Smooth muscle cell (in vitro differentiated cells): ENCODE data around the gene GCNT1. TPM values are rescaled to one million over a fixed set of nuclear protein-coding genes. Genes with fewer than 3 reads are reported as not detected.
"Not testable (repeated sequence)": the region's sequence is repeated elsewhere in the genome, so short reads cannot be mapped to it uniquely, and the experiment has no call there.

Experiments
- DNase-seq: peaks from one replicate; lab custom pipeline; 2025; ENCODE audit not compliant: unreplicated experiment; lab: John Stamatoyannopoulos, UW
- H2AFZ ChIP-seq: fragments of 200-600 bp; sonication (generic); 2 replicates; pipeline ENCODE4 v1.6.0; 2016; ENCODE audit warnings: antibody characterized with exemption, low read depth, mild to moderate bottlenecking
- H3F3A ChIP-seq: fragments of 200-600 bp; sonication (generic); 2 replicates; pipeline ENCODE4 v1.6.0; 2017; ENCODE audit warnings: antibody characterized with exemption, low read depth
- H3K27ac ChIP-seq: fragments of 200-600 bp; sonication (generic); 2 replicates; pipeline ENCODE4 v1.5.1; 2016; ENCODE audit warnings: low read depth, mild to moderate bottlenecking
- H3K27me3 ChIP-seq: fragments of 200-600 bp; sonication (generic); 2 replicates; pipeline ENCODE4 v1.6.1; 2016; ENCODE audit warnings: low read depth, mild to moderate bottlenecking
- H3K36me3 ChIP-seq: fragments of 200-600 bp; sonication (generic); 2 replicates; pipeline ENCODE4 v1.5.1; 2016; ENCODE audit warnings: low read depth
- H3K4me1 ChIP-seq: fragments of 200-600 bp; sonication (generic); 2 replicates; pipeline ENCODE4 v1.5.1; 2016; ENCODE audit warnings: low read depth
- H3K4me2 ChIP-seq: fragments of 200-600 bp; sonication (generic); 2 replicates; pipeline ENCODE4 v1.6.0; 2016; ENCODE audit warnings: mild to moderate bottlenecking
- H3K4me3 ChIP-seq: fragments of 200-600 bp; sonication (generic); 2 replicates; pipeline ENCODE4 v1.5.1; 2016; ENCODE audit warnings: mild to moderate bottlenecking
- H3K79me2 ChIP-seq: fragments of 200-600 bp; sonication (generic); 2 replicates; pipeline ENCODE4 v1.6.0; 2016; ENCODE audit warnings: low read depth, mild to moderate bottlenecking
- H3K9ac ChIP-seq: fragments of 200-600 bp; sonication (generic); 2 replicates; pipeline ENCODE4 v1.6.0; 2016; ENCODE audit warnings: low read depth
- H3K9me3 ChIP-seq: fragments of 200-600 bp; sonication (generic); replicated peaks from 2 replicates; pipeline ENCODE4 v1.5.1; 2016; ENCODE audit warnings: low read depth
- H4K20me1 ChIP-seq: fragments of 200-600 bp; sonication (generic); 2 replicates; pipeline ENCODE4 v1.6.0; 2016; ENCODE audit warnings: low read depth
- CTCF ChIP-seq: fragments of 200-600 bp; sonication (generic); IDR thresholded peaks from 2 replicates; pipeline ENCODE4 v1.5.1; 2017; ENCODE audit warnings: borderline replicate concordance, mild to moderate bottlenecking, antibody characterized with exemption; ENCODE audit not compliant: insufficient read depth, poor library complexity, severe bottlenecking
- WGBS: methylation state at CpG from one replicate; pipeline ENCODE4 v1.1.7; 2016; ENCODE audit warnings: low lambda C conversion rate; 5-methylcytosine and 5-hydroxymethylcytosine counted together
- polyA plus RNA-seq: library from polyadenylated mRNA; unstranded; fragments of >200 nt; fragmentation: Nextera tagmentation; extraction: Ambion mirVana; gene quantifications from 2 replicates; pipeline ENCODE4 v1.2.1, GENCODE V29; 2016
- total RNA-seq: library from RNA; depleted of rRNA; stranded (reverse); fragments of >200 nt; gene quantifications from 2 replicates; pipeline ENCODE4 v1.2.3, GENCODE V29; 2014

GCNT1 gene
- total and polyA plus RNA-seq, 2 experiments from 2014 or later, result 4.9 to 7.1 TPM

DNA sequence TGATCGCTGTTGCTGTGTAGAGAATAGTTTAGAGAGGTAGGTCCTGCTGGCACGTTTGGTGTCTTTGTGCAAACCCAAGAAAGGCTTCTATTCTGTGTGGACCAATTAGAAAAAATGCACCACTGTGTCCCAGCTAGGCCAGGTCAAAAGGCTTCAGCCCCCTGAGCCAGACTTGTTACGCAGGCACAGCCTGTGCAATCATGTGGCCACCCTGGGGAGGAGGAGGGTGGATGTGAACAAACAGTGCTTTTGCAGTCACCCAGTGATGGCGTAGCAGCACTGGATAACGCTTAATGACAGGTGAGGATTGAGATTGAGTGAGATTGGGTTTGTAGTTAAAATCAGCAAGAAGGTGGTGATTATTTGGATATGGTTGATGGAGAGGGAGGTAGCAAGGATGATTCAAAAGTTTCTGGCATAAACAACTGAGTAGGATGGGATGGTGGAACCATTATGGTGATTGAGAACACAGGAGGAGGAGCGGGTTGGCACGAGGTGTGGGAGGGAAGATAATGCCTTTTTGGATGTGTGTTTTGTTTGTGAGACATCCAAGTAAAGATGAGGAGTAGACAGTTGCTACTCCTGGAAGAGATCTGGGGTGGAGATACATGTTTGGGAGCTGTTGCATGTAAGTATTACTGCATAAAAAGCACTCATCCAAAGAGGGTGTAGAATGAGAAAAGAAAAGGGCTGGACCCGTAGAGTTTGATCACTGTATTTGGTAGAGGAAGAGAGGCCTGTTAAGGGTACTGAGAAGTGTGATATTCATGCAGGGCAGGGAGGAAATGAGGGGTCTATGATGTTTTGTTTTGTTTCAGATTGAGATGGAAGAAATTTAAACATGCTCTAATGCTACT is 6.7 kb downstream of the GCNT1 start:
- Histone ChIP-seq H3F3A (no peaks in the 10 kb centered on the region), H3K9me3 (no peaks in the 10 kb centered on the region), H3K4me3 (no peak overlapping the region), H3K4me1 (no peaks in the 10 kb centered on the region), H3K4me2 (no peak overlapping the region), H3K27me3 (no peaks in the 10 kb centered on the region), H2AFZ (no peak overlapping the region), H3K27ac (no peak overlapping the region), H3K79me2 (peaks cover 7% of the 10 kb centered on the region), H3K36me3 (no peaks in the 10 kb centered on the region), H3K9ac (no peak overlapping the region), H4K20me1 (peaks cover 6% of the 10 kb centered on the region)
- TF ChIP-seq CTCF, result no peak
- WGBS, result 91% methylated on average over 8 of the region's 8 CpGs
- no peak for DNase-seq

- TF ChIP-seq CTCF, result no peak
- no peaks in the 10 kb centered on the region for H3K36me3 ChIP-seq
- H3K9ac ChIP-seq, result no peak overlapping the region
- H3K4me3 ChIP-seq, result no peak overlapping the region
- no peaks in the 10 kb centered on the region for H3K4me1 ChIP-seq
- H3K79me2 ChIP-seq, result peaks cover 2% of the 10 kb centered on the region
- no peak for DNase-seq
- H3K27ac ChIP-seq, result no peak overlapping the region
- H3K4me2 ChIP-seq, result no peak overlapping the region
- no peaks in the 10 kb centered on the region for H3K9me3 ChIP-seq
- peaks cover 6% of the 10 kb centered on the region for H4K20me1 ChIP-seq
- WGBS, result 84% methylated on average over 2 of the region's 2 CpGs
- no peaks in the 10 kb centered on the region for H3K27me3 ChIP-seq
- H3F3A ChIP-seq, result no peaks in the 10 kb centered on the region
- no peak overlapping the region for H2AFZ ChIP-seq
Observed at GRCh38 chr9:76466299-76466605, 7.3 kb downstream of the GCNT1 start.

DNA sequence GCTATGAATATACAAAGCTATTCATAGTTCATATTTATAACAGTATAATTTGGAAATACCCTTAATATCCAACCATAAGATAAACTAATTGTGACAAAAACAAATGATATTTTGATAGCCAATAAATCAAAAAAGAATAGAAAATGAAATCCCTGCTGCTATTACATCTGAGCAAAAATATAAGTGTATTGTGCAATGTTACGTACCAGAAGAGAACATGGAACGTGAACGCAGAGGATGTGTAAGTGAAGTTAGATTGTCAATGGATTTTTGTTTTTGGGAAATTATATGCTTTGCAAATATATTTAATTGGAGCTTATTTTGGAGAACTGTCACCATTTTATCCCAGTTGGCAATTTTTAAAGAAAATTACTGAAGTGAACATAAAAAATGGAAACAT is 15.4 kb downstream of the GCNT1 start:
- H3K9ac ChIP-seq, result no peak overlapping the region
- H4K20me1 ChIP-seq, result peaks cover 5% of the 10 kb centered on the region
- no peak for DNase-seq
- H3K9me3 ChIP-seq, result no peaks in the 10 kb centered on the region
- H3K79me2 ChIP-seq, result peaks cover 7% of the 10 kb centered on the region
- H3K4me1 ChIP-seq, result peaks cover 17% of the 10 kb centered on the region
- no peak overlapping the region for H2AFZ ChIP-seq
- H3K4me3 ChIP-seq, result no peak overlapping the region
- H3K27ac ChIP-seq, result no peak overlapping the region
- no peak overlapping the region for H3K4me2 ChIP-seq
- no peaks in the 10 kb centered on the region for H3F3A ChIP-seq
- TF ChIP-seq CTCF, result no peak
- 98% methylated on average over 3 of the region's 3 CpGs for WGBS
- no peaks in the 10 kb centered on the region for H3K36me3 ChIP-seq
- H3K27me3 ChIP-seq, result no peaks in the 10 kb centered on the region

DNA sequence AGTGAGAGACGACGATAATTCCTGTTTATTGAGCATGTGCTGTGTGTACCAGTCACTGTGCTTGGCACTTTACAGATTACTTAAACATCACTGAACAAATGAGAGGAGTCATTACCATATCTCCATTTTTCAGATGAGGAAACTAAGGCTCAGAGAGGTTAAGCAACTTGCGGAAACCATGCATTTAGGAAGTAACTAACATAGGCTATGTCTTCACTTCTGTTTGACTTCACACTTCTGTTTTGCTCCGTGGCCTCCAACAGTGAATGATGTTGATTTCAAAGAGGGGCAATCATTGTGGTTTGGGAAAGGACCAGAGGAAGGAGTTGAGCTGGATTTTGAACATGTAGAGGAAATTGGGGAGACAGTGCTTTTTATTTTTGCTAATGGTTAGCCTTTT is 16.7 kb downstream of the GCNT1 start:
- no peaks in the 10 kb centered on the region for H3K36me3 ChIP-seq
- peaks cover 5% of the 10 kb centered on the region for H4K20me1 ChIP-seq
- no peak overlapping the region for H3K27ac ChIP-seq
- H3K4me3 ChIP-seq, result no peak overlapping the region
- H3K9ac ChIP-seq, result no peak overlapping the region
- H3F3A ChIP-seq, result no peaks in the 10 kb centered on the region
- peaks cover 17% of the 10 kb centered on the region for H3K4me1 ChIP-seq
- H3K9me3 ChIP-seq, result no peaks in the 10 kb centered on the region
- no peaks in the 10 kb centered on the region for H3K27me3 ChIP-seq
- no peak for DNase-seq
- H3K4me2 ChIP-seq, result no peak overlapping the region
- no peak overlapping the region for H2AFZ ChIP-seq
- TF ChIP-seq CTCF, result no peak
- 82% methylated on average over 4 of the region's 4 CpGs for WGBS
- peaks cover 7% of the 10 kb centered on the region for H3K79me2 ChIP-seq

GRCh38 chr9:76477818-76478217 is 18.8 kb downstream of the GCNT1 start:
- not testable (repeated sequence) for H2AFZ ChIP-seq, H4K20me1 ChIP-seq, H3K27me3 ChIP-seq, DNase-seq, H3K79me2 ChIP-seq, H3K27ac ChIP-seq, H3K9ac ChIP-seq, H3F3A ChIP-seq, H3K36me3 ChIP-seq, H3K9me3 ChIP-seq, H3K4me3 ChIP-seq, H3K4me2 ChIP-seq
- WGBS, result 85% methylated on average over 7 of the region's 7 CpGs
- H3K4me1 ChIP-seq, result peaks cover 10% of the 10 kb centered on the region
